Fibroblast of the aortic adventitia (primary cell): ENCODE data around the gene ADGRD1. TPM values are rescaled to one million over a fixed set of nuclear protein-coding genes. Genes with fewer than 3 reads are reported as not detected.

Experiments
- DNase-seq: peaks from one replicate; pipeline ENCODE4 v3.0.0-alpha.2; 2010; ENCODE audit warnings: low read depth
- H3K4me3 ChIP-seq: 2 replicates; pipeline ENCODE4 v1.5.1; 2011; ENCODE audit warnings: low read depth, mild to moderate bottlenecking, control low read depth, low read length, moderate library complexity
- total RNA-seq: library from RNA; depleted of rRNA; stranded (reverse); fragments of >200 nt; gene quantifications from 2 replicates; pipeline ENCODE4 v1.2.3, GENCODE V29; 2012; ENCODE audit warnings: low replicate concordance
- TF ChIP-seq, protein P1 (sequence below): IDR thresholded peaks from 2 replicates; pipeline ENCODE4 v1.5.1; 2011; ENCODE audit warnings: mild to moderate bottlenecking, low read length, control low read depth, inconsistent platforms; ENCODE audit not compliant: insufficient read depth

Gene ADGRD1
- total RNA-seq, 1 donor, result 1.2 TPM

- no peak overlapping the region for H3K4me3 ChIP-seq
- TF ChIP-seq, protein P1, sequence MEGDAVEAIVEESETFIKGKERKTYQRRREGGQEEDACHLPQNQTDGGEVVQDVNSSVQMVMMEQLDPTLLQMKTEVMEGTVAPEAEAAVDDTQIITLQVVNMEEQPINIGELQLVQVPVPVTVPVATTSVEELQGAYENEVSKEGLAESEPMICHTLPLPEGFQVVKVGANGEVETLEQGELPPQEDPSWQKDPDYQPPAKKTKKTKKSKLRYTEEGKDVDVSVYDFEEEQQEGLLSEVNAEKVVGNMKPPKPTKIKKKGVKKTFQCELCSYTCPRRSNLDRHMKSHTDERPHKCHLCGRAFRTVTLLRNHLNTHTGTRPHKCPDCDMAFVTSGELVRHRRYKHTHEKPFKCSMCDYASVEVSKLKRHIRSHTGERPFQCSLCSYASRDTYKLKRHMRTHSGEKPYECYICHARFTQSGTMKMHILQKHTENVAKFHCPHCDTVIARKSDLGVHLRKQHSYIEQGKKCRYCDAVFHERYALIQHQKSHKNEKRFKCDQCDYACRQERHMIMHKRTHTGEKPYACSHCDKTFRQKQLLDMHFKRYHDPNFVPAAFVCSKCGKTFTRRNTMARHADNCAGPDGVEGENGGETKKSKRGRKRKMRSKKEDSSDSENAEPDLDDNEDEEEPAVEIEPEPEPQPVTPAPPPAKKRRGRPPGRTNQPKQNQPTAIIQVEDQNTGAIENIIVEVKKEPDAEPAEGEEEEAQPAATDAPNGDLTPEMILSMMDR, result no peak
- DNase-seq, result peak; percentile 9
Observed at GRCh38 chr12:131112700-131113290, 159.1 kb downstream of the ADGRD1 start.

DNA sequence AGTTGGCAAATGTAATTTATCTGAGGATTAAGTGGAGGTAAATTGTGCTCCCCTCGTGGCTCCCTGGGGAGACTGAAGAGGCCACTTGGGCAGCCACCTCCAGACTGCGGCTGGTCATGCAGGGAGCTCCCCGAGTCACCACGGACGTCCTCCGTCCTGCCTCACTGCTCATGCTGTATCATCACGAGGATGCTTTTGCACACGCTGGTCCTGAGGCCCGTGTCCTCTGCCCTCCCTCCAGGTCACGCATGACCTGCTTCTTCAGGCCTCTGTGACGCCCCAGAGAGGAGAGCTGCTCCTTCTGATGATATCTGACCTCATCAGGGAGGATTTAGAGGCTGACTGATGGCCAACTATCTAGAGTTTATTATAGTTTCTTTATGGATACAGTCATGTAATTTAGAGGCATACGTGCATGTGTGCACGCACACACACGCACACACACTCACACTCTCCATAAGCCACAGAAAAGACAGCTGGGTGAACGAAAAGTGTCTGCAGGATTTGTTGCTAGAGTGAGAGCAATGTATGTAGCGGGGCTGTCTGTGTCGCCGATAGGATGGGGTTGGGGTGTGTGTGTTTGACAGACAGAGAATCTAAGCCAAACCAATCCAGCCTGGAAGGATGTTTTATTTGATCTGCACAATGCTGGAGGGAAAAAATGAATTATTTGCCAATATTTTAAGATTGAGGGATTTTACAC is 160.0 kb downstream of the ADGRD1 start:
- DNase-seq, result no peak
- TF ChIP-seq, protein P1, result no peak
- H3K4me3 ChIP-seq, result no peak overlapping the region

- TF ChIP-seq, protein P1, result no peak
- no peak overlapping the region for H3K4me3 ChIP-seq
- no peak for DNase-seq
Observed at GRCh38 chr12:131114271-131114670, 160.6 kb downstream of the ADGRD1 start.

DNA sequence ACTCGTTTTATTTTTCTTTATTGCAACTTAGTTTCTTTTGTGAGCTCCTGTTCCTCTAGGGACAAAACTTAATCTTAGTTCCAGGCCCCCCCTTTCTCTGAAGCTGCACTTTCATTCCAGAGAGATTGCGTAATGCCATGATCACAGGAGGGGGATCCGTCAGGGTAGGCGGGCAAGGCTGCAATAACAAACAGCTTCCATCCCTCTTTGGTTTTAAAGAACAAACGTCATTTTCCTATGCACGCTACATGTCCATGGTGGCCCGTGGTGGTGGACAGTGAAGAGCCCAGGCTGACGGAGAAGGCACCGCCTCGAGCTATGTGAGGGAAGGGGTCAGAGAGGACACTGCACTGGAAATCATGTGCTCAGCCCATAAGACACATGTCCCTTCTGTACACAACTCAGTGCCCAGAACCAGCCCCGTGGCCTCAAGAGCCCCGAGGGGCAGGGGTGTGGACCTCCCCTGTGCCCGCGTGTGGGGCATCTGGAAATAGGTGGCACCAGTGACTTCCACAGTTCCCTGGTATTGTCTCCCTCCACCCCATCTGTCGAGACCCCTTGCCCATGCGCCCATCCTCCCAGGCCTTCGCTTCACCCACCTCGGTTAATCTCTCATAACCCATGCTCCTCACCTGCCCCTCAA is 161.4 kb downstream of the ADGRD1 start:
- DNase-seq, result peak; percentile 2
- TF ChIP-seq, protein P1, result no peak
- no peak overlapping the region for H3K4me3 ChIP-seq

GRCh38 chr12:131115766-131116467 is 162.2 kb downstream of the ADGRD1 start:
- no peak overlapping the region for H3K4me3 ChIP-seq
- TF ChIP-seq, protein P1, result no peak
- DNase-seq, result no peak

GRCh38 chr12:131116468-131117117 is 162.9 kb downstream of the ADGRD1 start:
- TF ChIP-seq, protein P1, result peak; percentile 32
- no peak overlapping the region for H3K4me3 ChIP-seq
- peak; percentile 52 for DNase-seq
